NB4 (cell line): ENCODE data around the gene HS3ST2.

Source experiments
- MYC ChIP-seq: IDR thresholded peaks from 2 replicates; pipeline ENCODE4 v1.6.1; 2011; ENCODE audit warnings: low read depth, low read length
- POLR2A ChIP-seq: IDR thresholded peaks from 2 replicates; pipeline ENCODE4 v1.6.1; 2011; ENCODE audit warnings: mild to moderate bottlenecking; ENCODE audit not compliant: insufficient read length; ENCODE audit errors: extremely low read depth
- TF ChIP-seq, protein P1 (sequence below): IDR thresholded peaks from one replicate; pipeline ENCODE4 v1.5.1; 2012; ENCODE audit warnings: low read depth, low read length
- TF ChIP-seq, protein P2 (sequence below): IDR thresholded peaks from 2 replicates; pipeline ENCODE4 v1.6.1; 2011; ENCODE audit warnings: low read depth, low read length

DNA sequence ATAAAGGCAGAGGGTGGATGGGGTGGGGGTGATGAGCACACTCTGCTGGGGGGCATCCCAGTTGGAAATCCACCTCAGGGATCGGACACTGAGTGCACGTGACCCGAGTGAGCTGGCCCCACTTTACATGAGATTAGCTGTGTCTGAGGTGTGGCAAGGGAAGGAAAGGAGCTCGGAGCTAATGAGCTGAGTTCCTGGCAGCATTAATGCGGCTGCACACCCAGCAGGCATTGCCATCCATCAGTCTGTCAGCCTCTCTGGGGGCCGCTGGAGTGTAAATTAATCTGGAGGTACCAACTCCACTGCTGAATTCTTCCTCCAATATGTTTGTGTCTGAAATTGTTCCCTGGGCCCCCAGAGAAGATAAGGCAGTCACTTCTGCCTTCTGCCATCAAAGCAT is 65.5 kb downstream of the HS3ST2 start:
- TF ChIP-seq, protein P1, sequence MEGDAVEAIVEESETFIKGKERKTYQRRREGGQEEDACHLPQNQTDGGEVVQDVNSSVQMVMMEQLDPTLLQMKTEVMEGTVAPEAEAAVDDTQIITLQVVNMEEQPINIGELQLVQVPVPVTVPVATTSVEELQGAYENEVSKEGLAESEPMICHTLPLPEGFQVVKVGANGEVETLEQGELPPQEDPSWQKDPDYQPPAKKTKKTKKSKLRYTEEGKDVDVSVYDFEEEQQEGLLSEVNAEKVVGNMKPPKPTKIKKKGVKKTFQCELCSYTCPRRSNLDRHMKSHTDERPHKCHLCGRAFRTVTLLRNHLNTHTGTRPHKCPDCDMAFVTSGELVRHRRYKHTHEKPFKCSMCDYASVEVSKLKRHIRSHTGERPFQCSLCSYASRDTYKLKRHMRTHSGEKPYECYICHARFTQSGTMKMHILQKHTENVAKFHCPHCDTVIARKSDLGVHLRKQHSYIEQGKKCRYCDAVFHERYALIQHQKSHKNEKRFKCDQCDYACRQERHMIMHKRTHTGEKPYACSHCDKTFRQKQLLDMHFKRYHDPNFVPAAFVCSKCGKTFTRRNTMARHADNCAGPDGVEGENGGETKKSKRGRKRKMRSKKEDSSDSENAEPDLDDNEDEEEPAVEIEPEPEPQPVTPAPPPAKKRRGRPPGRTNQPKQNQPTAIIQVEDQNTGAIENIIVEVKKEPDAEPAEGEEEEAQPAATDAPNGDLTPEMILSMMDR: no peak
- TF ChIP-seq, protein P2, sequence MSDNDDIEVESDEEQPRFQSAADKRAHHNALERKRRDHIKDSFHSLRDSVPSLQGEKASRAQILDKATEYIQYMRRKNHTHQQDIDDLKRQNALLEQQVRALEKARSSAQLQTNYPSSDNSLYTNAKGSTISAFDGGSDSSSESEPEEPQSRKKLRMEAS: no peak
- TF ChIP-seq MYC: no peak
- TF ChIP-seq POLR2A: no peak
